ENCODE data around the gene BET1.

Gene BET1

DNA sequence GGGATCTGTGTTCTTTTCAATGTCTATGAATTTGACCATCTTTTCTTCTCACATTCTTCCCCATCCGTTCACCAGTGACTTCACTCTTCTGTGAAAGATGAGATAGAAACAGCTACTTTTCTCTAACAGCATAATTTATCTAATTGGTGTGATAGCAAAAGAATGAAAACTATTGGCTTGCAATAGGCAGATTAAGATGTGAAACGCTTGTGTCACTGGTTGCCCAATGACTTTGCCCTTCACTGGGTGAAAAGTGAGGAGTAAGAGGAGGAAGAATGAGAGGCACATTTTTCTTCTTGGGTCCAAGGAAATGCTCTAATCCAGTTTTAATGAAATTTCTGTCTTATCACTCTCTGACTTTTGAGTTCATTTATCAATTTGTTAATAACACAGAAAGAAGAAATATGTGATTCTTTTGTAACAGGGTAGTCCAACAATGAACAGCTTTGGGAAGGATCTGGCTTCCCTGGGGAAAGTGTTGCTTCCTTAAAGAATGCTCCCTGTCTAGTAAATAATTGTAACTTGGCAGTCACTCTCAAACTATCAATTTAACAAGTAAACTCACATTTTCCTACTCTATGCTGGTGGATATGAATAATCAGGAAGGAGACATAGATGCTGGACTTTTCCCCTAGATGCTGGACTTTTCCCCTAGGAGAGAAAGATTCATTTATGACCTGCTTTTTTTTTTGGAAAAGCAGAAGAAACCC lies 35.1 kb downstream of the BET1 start:
- Histone ChIP-seq H3K27me3 (ENCODE audit: insufficient read depth, low read depth) (no peaks in the 10 kb centered on the region), H3K4me2 (no peak overlapping the region), H4K20me1 (ENCODE audit: insufficient read depth) (no peaks in the 10 kb centered on the region; the same call in 1 of the 2 replicates), H2AFZ (ENCODE audit: low read depth) (no peak overlapping the region), H3K27ac (no peak overlapping the region), H3K9ac (no peak overlapping the region), H3K79me2 (ENCODE audit: insufficient read depth, low read depth) (no peaks in the 10 kb centered on the region), H3K36me3 (ENCODE audit: insufficient read depth) (no peaks in the 10 kb centered on the region), H3K4me3 (IDR thresholded peaks at IDR 0.05; ENCODE audit: insufficient read depth, low read depth, low read length) (no peak overlapping the region), H3K4me1 (ENCODE audit: low read depth, poor library complexity, severe bottlenecking) (no peaks in the 10 kb centered on the region)
- TF ChIP-seq, protein P1, sequence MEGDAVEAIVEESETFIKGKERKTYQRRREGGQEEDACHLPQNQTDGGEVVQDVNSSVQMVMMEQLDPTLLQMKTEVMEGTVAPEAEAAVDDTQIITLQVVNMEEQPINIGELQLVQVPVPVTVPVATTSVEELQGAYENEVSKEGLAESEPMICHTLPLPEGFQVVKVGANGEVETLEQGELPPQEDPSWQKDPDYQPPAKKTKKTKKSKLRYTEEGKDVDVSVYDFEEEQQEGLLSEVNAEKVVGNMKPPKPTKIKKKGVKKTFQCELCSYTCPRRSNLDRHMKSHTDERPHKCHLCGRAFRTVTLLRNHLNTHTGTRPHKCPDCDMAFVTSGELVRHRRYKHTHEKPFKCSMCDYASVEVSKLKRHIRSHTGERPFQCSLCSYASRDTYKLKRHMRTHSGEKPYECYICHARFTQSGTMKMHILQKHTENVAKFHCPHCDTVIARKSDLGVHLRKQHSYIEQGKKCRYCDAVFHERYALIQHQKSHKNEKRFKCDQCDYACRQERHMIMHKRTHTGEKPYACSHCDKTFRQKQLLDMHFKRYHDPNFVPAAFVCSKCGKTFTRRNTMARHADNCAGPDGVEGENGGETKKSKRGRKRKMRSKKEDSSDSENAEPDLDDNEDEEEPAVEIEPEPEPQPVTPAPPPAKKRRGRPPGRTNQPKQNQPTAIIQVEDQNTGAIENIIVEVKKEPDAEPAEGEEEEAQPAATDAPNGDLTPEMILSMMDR (conservative IDR thresholded peaks at IDR 0.05; ENCODE audit: low read depth, low read length) = no peak

DNA sequence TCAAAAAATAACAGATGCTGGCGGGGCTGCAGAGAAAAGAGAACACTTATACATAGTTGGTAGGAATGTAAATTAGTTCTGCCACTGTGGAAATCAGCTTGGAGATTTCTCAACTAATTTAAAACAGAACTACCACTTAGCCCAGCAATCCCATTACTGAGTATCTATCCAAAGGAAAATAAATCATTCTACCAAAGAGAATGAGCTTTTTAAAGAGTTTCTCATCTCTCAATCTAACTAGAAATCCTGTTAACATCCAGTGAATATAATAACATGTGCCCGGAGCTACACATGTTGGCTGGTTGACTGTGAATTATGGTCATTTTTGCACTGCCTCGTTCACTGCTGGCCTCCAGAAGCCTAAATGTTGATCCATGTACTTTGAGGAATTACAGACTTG lies 39.3 kb downstream of the BET1 start:
- TF ChIP-seq, protein P1 (conservative IDR thresholded peaks at IDR 0.05; ENCODE audit: low read depth, low read length) = no peak
- Histone ChIP-seq H3K27me3 (ENCODE audit: insufficient read depth, low read depth) (no peaks in the 10 kb centered on the region), H3K4me1 (ENCODE audit: low read depth, poor library complexity, severe bottlenecking) (no peaks in the 10 kb centered on the region), H3K36me3 (ENCODE audit: insufficient read depth) (no peaks in the 10 kb centered on the region), H4K20me1 (ENCODE audit: insufficient read depth) (no peaks in the 10 kb centered on the region), H3K4me2 (no peak overlapping the region), H3K9ac (no peak overlapping the region), H3K79me2 (ENCODE audit: insufficient read depth, low read depth) (no peaks in the 10 kb centered on the region), H3K4me3 (IDR thresholded peaks at IDR 0.05; ENCODE audit: insufficient read depth, low read depth, low read length) (no peak overlapping the region), H2AFZ (ENCODE audit: low read depth) (no peak overlapping the region), H3K27ac (no peak overlapping the region)

DNA sequence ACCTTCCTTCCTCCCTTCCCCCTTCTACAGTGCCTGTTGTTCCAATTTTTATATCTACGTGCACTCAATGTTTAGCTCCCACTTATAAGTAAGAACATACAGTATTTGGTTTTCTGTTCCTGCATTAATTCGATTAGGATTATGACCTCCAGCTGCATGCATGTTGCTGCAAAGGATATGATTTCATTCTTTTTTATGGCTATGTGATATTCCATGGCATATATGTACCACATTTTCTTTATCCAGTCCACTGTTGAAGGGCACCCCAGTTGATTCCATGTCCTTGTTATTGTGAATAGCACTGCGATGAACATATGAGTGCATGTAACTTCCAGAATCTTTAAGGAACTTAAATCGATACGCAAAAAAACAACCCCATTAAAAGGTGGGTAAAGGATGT lies 39.9 kb downstream of the BET1 start:
- TF ChIP-seq, protein P1 (conservative IDR thresholded peaks at IDR 0.05; ENCODE audit: low read depth, low read length) = no peak
- H2AFZ ChIP-seq (ENCODE audit: low read depth) = no peak overlapping the region
- no peaks in the 10 kb centered on the region for H3K4me1 ChIP-seq (ENCODE audit: low read depth, poor library complexity, severe bottlenecking)
- H4K20me1 ChIP-seq (ENCODE audit: insufficient read depth) = no peaks in the 10 kb centered on the region
- no peak overlapping the region for H3K4me2 ChIP-seq
- H3K27me3 ChIP-seq (ENCODE audit: insufficient read depth, low read depth) = no peaks in the 10 kb centered on the region
- no peak overlapping the region for H3K9ac ChIP-seq
- no peaks in the 10 kb centered on the region for H3K79me2 ChIP-seq (ENCODE audit: insufficient read depth, low read depth)
- H3K36me3 ChIP-seq (ENCODE audit: insufficient read depth) = no peaks in the 10 kb centered on the region
- no peak overlapping the region for H3K4me3 ChIP-seq (IDR thresholded peaks at IDR 0.05; ENCODE audit: insufficient read depth, low read depth, low read length)
- H3K27ac ChIP-seq = no peak overlapping the region

DNA sequence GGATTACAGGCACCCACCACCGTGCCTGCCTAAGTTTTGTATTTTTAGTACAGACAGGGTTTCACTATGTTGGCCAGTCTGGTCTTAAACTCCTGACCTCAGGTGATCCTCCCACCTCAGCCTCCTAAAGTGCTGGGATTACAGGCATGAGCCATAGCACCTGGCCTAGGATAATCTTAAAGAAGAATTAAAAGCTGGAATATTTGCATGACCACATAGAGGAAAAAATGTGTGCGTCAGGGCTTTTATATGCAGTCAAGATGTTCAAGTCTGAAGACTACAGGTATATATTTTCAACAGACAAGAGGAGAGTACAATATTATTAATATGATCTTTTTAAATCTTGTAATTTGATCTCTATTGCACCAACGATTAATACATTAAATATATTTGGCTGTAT lies 43.2 kb downstream of the BET1 start:
- H3K36me3 ChIP-seq (ENCODE audit: insufficient read depth) = no peaks in the 10 kb centered on the region
- H2AFZ ChIP-seq (ENCODE audit: low read depth) = no peak overlapping the region
- H3K9ac ChIP-seq = no peak overlapping the region
- no peaks in the 10 kb centered on the region for H3K79me2 ChIP-seq (ENCODE audit: insufficient read depth, low read depth)
- H3K27ac ChIP-seq = no peak overlapping the region
- TF ChIP-seq, protein P1 (conservative IDR thresholded peaks at IDR 0.05; ENCODE audit: low read depth, low read length) = no peak
- no peaks in the 10 kb centered on the region for H3K27me3 ChIP-seq (ENCODE audit: insufficient read depth, low read depth)
- no peak overlapping the region for H3K4me2 ChIP-seq
- H3K4me3 ChIP-seq (IDR thresholded peaks at IDR 0.05; ENCODE audit: insufficient read depth, low read depth, low read length) = no peak overlapping the region
- H3K4me1 ChIP-seq (ENCODE audit: low read depth, poor library complexity, severe bottlenecking) = no peaks in the 10 kb centered on the region
- no peaks in the 10 kb centered on the region for H4K20me1 ChIP-seq (ENCODE audit: insufficient read depth)

Measured in KMS-11 (cell line).